SK-N-SH treated with all-trans-retinoic acid at 6 μM for 48 hours (cell line): ENCODE results near the gene PIK3R6.

Experiments used
- ATAC-seq: fragments of 200-7000 bp; cut with Tn5 transposase; 3 replicates; pipeline ENCODE4 v1.9.1; 2020; ENCODE audit warnings: mild to moderate bottlenecking, moderate library complexity
- BACH2 ChIP-seq: fragments of 250-450 bp; sonication (Bioruptor Pico); IDR thresholded peaks from 2 replicates; pipeline ENCODE4 v1.9.0; 2021; ENCODE audit warnings: mild to moderate bottlenecking, borderline replicate concordance
- CSDC2 ChIP-seq: fragments of 250-450 bp; sonication (Bioruptor Pico); IDR thresholded peaks from 2 replicates; pipeline ENCODE4 v1.5.0; 2020; ENCODE audit warnings: mild to moderate bottlenecking, moderate library complexity
- CSRNP3 ChIP-seq: fragments of 250-450 bp; sonication (Bioruptor Pico); IDR thresholded peaks from 2 replicates; pipeline ENCODE4 v1.5.1; 2021; ENCODE audit warnings: mild to moderate bottlenecking, moderate library complexity
- ISL1 ChIP-seq: fragments of 250-450 bp; sonication (Bioruptor Pico); IDR thresholded peaks from 2 replicates; pipeline ENCODE4 v2.1.2; 2022; ENCODE audit warnings: mild to moderate bottlenecking, moderate library complexity
- TCF4 ChIP-seq: fragments of 250-450 bp; sonication (Bioruptor Pico); IDR thresholded peaks from 2 replicates; pipeline ENCODE4 v1.8.0; 2021; ENCODE audit warnings: mild to moderate bottlenecking, moderate library complexity, borderline replicate concordance
- TOX ChIP-seq: fragments of 250-450 bp; sonication (Bioruptor Pico); IDR thresholded peaks from 2 replicates; pipeline ENCODE4 v1.8.0; 2021; ENCODE audit warnings: mild to moderate bottlenecking, moderate library complexity, borderline replicate concordance
- TSHZ2 ChIP-seq: fragments of 250-450 bp; sonication (Bioruptor Pico); IDR thresholded peaks from 2 replicates; pipeline ENCODE4 v1.5.0; 2020; ENCODE audit warnings: mild to moderate bottlenecking, moderate library complexity
- ZC3H10 ChIP-seq: fragments of 250-450 bp; sonication (Bioruptor Pico); IDR thresholded peaks from 2 replicates; pipeline ENCODE4 v1.5.1; 2021; ENCODE audit warnings: mild to moderate bottlenecking, moderate library complexity
- ZFP30 ChIP-seq: fragments of 450-650 bp; formaldehyde crosslinking; IDR thresholded peaks from 2 replicates; pipeline ENCODE4 v1.5.0; 2022; ENCODE audit warnings: mild to moderate bottlenecking, moderate library complexity
- ZNF70 ChIP-seq: fragments of 450-650 bp; formaldehyde crosslinking; IDR thresholded peaks from 2 replicates; pipeline ENCODE4 v1.5.0; 2020; ENCODE audit warnings: mild to moderate bottlenecking, moderate library complexity
- ZNF8 ChIP-seq: fragments of 450-650 bp; formaldehyde crosslinking; IDR thresholded peaks from 2 replicates; pipeline ENCODE4 v1.5.0; 2020; ENCODE audit warnings: mild to moderate bottlenecking, moderate library complexity
- TF ChIP-seq, protein P1 (sequence below): fragments of 250-450 bp; sonication (Bioruptor Pico); IDR thresholded peaks from 2 replicates; pipeline ENCODE4 v1.5.1; 2020; ENCODE audit warnings: low read depth, mild to moderate bottlenecking, moderate library complexity

Gene PIK3R6

GRCh38 chr17:8753976-8754440 is 113.5 kb downstream of the PIK3R6 start:
- ATAC-seq = peak; percentile 68
- no peak for TF ChIP-seq ISL1 (CRISPR knock-in tag)
- no peak for TF ChIP-seq CSDC2 (CRISPR knock-in tag)
- TF ChIP-seq TSHZ2 (CRISPR knock-in tag) = no peak
- TF ChIP-seq, protein P1, sequence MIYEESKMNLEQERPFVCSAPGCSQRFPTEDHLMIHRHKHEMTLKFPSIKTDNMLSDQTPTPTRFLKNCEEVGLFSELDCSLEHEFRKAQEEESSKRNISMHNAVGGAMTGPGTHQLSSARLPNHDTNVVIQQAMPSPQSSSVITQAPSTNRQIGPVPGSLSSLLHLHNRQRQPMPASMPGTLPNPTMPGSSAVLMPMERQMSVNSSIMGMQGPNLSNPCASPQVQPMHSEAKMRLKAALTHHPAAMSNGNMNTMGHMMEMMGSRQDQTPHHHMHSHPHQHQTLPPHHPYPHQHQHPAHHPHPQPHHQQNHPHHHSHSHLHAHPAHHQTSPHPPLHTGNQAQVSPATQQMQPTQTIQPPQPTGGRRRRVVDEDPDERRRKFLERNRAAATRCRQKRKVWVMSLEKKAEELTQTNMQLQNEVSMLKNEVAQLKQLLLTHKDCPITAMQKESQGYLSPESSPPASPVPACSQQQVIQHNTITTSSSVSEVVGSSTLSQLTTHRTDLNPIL = no peak
- no peak for TF ChIP-seq CSRNP3 (CRISPR knock-in tag)
- no peak for TF ChIP-seq TOX (CRISPR knock-in tag)
- no peak for TF ChIP-seq ZC3H10
- TF ChIP-seq ZNF70 = no peak
- no peak for TF ChIP-seq BACH2 (CRISPR knock-in tag)
- TF ChIP-seq ZFP30 (CRISPR knock-in tag) = no peak
- TF ChIP-seq TCF4 (CRISPR knock-in tag) = no peak
- TF ChIP-seq ZNF8 (CRISPR knock-in tag) = no peak

- TF ChIP-seq TOX (CRISPR knock-in tag) = no peak
- no peak for ATAC-seq
Measured at GRCh38 chr17:8753136-8753975, 114.1 kb downstream of the PIK3R6 start.
